ENCODE data around the gene DLG2. TPM values are rescaled to one million over a fixed set of nuclear protein-coding genes. Genes with fewer than 3 reads are reported as not detected.

DLG2 gene
- total RNA-seq, 1 experiment from 2014 or later, result 17.5 TPM

GRCh38 chr11:84799112-84799511, 828.0 kb downstream of the DLG2 start (continued):
- no peak for TF ChIP-seq ZNF281 (CRISPR knock-in tag; IDR thresholded peaks at IDR 0.05)
- TF ChIP-seq ZMAT4 (CRISPR knock-in tag; IDR thresholded peaks at IDR 0.05), result no peak
- TF ChIP-seq NFATC4 (CRISPR knock-in tag; IDR thresholded peaks at IDR 0.05), result no peak
- no peak for TF ChIP-seq FOXP4 (CRISPR knock-in tag; IDR thresholded peaks at IDR 0.05)
- no peak for TF ChIP-seq ZNF219 (CRISPR knock-in tag; IDR thresholded peaks at IDR 0.05; ENCODE audit: borderline replicate concordance)
- TF ChIP-seq GRHL2 (CRISPR knock-in tag; IDR thresholded peaks at IDR 0.05; ENCODE audit: insufficient replicate concordance, severe bottlenecking), result no peak
- no peak for TF ChIP-seq ZNF416 (CRISPR knock-in tag; IDR thresholded peaks at IDR 0.05)
- no peak for TF ChIP-seq NR2C2 (CRISPR knock-in tag; IDR thresholded peaks at IDR 0.05)
- TF ChIP-seq E2F5 (CRISPR knock-in tag; IDR thresholded peaks at IDR 0.05), result no peak
- no peak for TF ChIP-seq ERG (CRISPR knock-in tag; IDR thresholded peaks at IDR 0.05)
- TF ChIP-seq MYBL2 (CRISPR knock-in tag; IDR thresholded peaks at IDR 0.05), result no peak

- DNase-seq (ENCODE audit: low spot score), result no peak
- Mint-ChIP-seq H3K4me1 (no peaks in the 10 kb centered on the region), H3K36me3 (no peaks in the 10 kb centered on the region), H3K27me3 (ENCODE audit: low read depth) (no peaks in the 10 kb centered on the region), H3K4me3 (no peak overlapping the region), H3K27ac (no peak overlapping the region), H3K9me3 (no peaks in the 10 kb centered on the region)
- POLR2A ChIA-PET, result interaction anchor here (0.6 kb wide), 1 partner anchor 15 kb away, joined by 3 read pairs; no protein-coding TSS in a partner anchor
- ATAC-seq, result no peak
- CTCF ChIA-PET, result no interaction called here
- TF ChIP-seq FOXK1 (CRISPR knock-in tag; IDR thresholded peaks at IDR 0.05) (no peak), NR3C1 (CRISPR knock-in tag; conservative IDR thresholded peaks at IDR 0.05; ENCODE audit: low read depth) (no peak), ZNF532 (CRISPR knock-in tag; IDR thresholded peaks at IDR 0.05; ENCODE audit: borderline replicate concordance) (no peak), SMAD3 (CRISPR knock-in tag; IDR thresholded peaks at IDR 0.05; ENCODE audit: borderline replicate concordance) (no peak), PREB (CRISPR knock-in tag; IDR thresholded peaks at IDR 0.05; ENCODE audit: borderline replicate concordance) (no peak), ESRRA (CRISPR knock-in tag; IDR thresholded peaks at IDR 0.05; ENCODE audit: borderline replicate concordance) (no peak), PRRX2 (CRISPR knock-in tag; IDR thresholded peaks at IDR 0.05) (no peak), ZBTB43 (CRISPR knock-in tag; IDR thresholded peaks at IDR 0.05) (no peak), ZNF281 (CRISPR knock-in tag; IDR thresholded peaks at IDR 0.05) (no peak)
These were observed 831.4 kb downstream of the DLG2 start for GRCh38 chr11:84795698-84796097.

Data from WTC11 (cell line).